Sigmoid colon (tissue), 3 donors: ENCODE measurements around the gene CDK4.

Experiments
- CTCF ChIP-seq, 4 experiments: fragments of 450-650 bp in 3 of 4; fragments of 200-600 bp in 1 of 4; IDR thresholded peaks; one replicate each; pipeline ENCODE4 v1.5.1; 2016 to 2019; ENCODE audit warnings: antibody characterized with exemption in 4 of 4, mild to moderate bottlenecking in 3 of 4, moderate library complexity in 2 of 4
- POLR2A ChIP-seq, 2 donors: fragments of 450-650 bp; IDR thresholded peaks; one replicate each; pipeline ENCODE4 v1.6.1; 2016; ENCODE audit warnings: antibody characterized with exemption in 2 of 2, mild to moderate bottlenecking in 2 of 2, moderate library complexity in 2 of 2

- no peak for TF ChIP-seq CTCF (IDR thresholded peaks at IDR 0.05)
- TF ChIP-seq POLR2A (IDR thresholded peaks at IDR 0.05), result no peak
Observed at GRCh38 chr12:57765003-57765697, 13.0 kb upstream of the CDK4 start.
